ENCODE results near the gene HS3ST1.

GRCh38 chr4:11475871-11476270 lies 47.2 kb upstream of the HS3ST1 start:
- TF ChIP-seq CTCF (IDR thresholded peaks at IDR 0.05), result no peak
- no peak for TF ChIP-seq POLR2A (IDR thresholded peaks at IDR 0.05; ENCODE audit: low read depth)
- no peak for TF ChIP-seq POLR2AphosphoS5 (IDR thresholded peaks at IDR 0.05)
- no peak for TF ChIP-seq EP300 (IDR thresholded peaks at IDR 0.05)

Data from esophagus muscularis mucosa (tissue), 4 donors.